Stimulated activated CD4-positive, alpha-beta T cell treated with anti-CD3 and anti-CD28 coated beads, Interleukin-15, amount 100 ng/mL, for 24 hours (primary cell): ENCODE measurements around the gene RTN4R.

Experiments
- DNase-seq: peaks from one replicate; pipeline ENCODE4 v3.0.0-alpha.2; 2020

The RTN4R gene

GRCh38 chr22:20256551-20257211, 11.4 kb downstream of the RTN4R start:
- no peak for DNase-seq

DNA sequence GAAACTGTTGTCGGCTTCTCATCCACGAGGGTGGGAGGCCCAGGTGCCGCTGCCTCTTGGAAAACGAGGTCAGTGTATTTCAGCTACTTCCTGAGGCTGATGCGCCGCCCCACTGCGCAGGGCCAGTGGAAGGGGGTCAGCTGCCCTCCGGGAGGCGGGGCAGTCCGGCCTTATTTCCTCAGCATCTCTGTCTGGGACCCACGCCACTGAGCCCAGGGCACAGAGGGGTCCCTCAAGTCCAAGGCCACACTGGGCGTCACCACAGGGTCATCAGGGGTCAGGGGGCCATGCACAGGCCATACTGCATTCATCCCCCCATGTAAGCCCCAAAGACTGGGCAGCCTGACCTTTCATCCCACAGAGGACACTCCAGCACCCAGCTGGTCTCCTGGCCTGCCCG, 12.1 kb downstream of the RTN4R start:
- no peak for DNase-seq

GRCh38 chr22:20254975-20255946, 12.9 kb downstream of the RTN4R start:
- DNase-seq: no peak

- no peak for DNase-seq
Observed at GRCh38 chr22:20253161-20253560, 15.0 kb downstream of the RTN4R start.

- no peak for DNase-seq
Observed at GRCh38 chr22:20251981-20252380, 16.1 kb downstream of the RTN4R start.

DNA sequence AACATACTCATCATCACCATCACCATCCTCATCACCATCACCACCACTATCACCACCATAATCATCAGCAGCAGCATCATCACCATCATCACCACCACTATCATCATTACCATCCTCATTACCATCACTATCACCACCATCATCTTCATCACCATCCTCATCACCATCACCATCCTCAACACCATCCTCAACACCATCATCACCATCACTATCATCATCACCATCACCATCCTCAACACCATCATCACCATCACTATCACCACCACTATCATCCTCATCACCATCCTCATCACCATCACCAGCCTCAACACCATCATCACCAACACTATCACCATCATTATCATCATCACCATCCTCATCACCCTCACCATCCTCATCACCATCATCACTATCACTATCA, 16.6 kb downstream of the RTN4R start:
- no peak for DNase-seq

GRCh38 chr22:20249797-20250354, 18.2 kb downstream of the RTN4R start:
- no peak for DNase-seq

GRCh38 chr22:20248461-20248978, 19.6 kb downstream of the RTN4R start:
- no peak for DNase-seq

GRCh38 chr22:20247608-20248171, 20.4 kb downstream of the RTN4R start:
- no peak for DNase-seq

GRCh38 chr22:20247010-20247505, 21.1 kb downstream of the RTN4R start:
- no peak for DNase-seq

GRCh38 chr22:20246368-20247009, 21.6 kb downstream of the RTN4R start:
- DNase-seq: no peak

DNA sequence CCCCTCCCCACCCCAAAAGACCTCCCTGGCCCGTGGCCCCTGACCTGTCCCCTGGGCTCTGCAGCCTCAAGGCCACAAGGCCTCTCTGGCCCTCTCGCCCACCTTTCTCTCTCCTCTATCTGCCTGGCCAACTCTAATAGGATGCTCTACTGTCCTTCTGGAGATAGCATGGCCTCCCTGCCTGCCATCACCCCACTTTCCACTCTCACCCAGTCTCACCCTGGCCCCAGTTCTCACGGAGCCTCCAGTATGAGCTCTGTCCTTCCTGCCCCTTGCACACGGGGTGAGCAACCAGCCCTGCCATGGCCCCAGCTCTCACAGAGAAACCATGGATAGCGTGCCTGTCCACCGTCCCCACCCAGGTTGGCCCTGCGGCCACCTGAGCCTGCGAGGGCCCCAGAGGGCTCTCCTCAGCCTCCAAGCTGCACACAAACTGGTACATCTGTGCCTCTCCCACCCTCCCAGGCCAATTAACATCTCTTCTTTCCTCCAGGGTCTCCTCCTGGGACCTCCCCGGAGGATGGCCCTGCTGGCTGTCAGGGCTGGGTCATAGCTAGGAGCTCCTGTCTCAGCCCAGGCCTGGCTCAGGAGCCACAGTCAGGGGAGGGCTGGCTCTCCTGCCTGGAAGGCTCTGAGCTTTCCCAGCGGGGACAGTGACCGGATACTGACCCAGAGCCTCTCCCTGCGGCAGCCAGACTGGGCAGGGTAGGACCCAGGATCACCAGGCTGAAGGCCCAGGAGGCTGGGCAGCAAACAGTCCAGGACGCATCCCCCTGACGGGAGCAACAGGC, 22.3 kb downstream of the RTN4R start:
- DNase-seq: no peak

- DNase-seq: peak; percentile 42
Observed at GRCh38 chr22:20244691-20245576, 23.2 kb downstream of the RTN4R start.

DNA sequence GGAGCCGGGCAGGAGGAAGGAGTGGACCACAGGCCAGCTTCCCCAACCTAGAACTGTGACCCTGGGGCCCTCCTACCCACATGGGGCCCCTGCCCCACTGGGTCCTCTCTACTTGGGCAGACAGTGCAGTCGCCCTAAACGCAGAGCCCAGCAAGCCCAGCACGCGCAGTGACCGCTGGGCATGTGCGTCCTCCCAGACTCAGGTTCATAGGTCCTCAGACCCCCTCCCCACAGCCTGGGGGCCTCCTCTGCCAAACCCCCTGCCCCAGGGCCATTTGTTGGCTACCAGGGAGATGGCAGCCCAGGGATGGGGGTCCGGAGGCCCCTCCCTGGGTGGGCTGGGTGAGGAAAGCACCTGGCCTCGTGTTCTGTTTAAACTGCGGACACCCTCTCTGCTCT, 23.9 kb downstream of the RTN4R start:
- DNase-seq: no peak

- DNase-seq: peak; percentile 78
Observed at GRCh38 chr22:20243537-20244249, 24.4 kb downstream of the RTN4R start.

DNA sequence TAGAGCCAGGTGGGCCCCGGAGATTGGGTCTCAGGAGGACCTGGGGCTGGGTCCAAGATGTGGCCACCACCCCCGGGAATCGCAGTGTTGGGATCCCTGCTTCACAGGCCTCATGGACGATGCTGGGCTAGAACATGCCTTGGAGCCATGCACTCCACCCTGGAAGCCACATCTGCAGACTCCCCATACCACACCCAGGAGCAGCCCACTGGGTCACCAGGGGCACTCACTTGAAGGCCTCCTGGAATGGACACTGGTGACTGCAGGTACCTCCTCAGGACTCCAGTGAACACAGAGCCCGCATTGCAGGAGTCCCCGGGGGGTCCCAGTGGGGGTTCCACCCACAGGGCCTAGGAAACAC, 25.0 kb downstream of the RTN4R start:
- DNase-seq: no peak

DNA sequence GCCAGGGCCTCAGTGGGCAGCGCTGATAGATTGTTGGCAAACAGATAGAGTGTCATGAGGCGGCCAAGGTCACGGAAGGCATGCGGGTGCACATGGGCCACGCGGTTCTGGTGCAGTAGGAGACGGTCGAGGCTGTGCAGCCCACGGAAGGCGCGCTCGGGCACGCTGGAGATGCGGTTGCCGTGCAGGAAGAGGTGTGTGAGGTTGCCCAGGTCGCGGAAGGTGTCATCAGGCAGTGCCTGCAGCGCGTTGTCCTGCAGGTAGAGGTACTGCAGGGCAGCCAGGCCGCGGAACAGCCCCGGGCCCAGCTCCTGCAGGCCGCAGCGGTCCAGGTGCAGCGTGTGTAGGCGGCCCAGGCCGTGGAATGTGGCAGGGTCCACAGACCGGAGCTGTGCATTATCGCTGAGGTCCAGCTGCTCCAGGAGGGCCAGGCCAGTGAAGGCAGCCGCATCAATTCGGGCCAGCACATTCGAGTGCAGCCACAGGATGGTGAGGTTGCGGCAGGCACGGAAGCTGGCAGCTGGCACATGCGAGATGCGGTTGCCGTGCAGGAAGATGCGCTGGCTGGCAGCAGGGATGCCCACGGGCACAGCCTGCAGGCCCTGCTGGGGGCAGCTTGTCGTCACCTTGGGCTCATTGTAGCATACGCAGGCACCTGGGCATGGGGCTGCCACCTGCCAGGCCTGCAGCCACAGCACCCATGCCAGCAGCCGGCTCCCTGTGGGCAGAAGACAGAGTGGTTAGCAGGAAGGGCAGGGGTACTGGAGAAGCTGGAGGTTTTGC, 25.5 kb downstream of the RTN4R start:
- no peak for DNase-seq

DNA sequence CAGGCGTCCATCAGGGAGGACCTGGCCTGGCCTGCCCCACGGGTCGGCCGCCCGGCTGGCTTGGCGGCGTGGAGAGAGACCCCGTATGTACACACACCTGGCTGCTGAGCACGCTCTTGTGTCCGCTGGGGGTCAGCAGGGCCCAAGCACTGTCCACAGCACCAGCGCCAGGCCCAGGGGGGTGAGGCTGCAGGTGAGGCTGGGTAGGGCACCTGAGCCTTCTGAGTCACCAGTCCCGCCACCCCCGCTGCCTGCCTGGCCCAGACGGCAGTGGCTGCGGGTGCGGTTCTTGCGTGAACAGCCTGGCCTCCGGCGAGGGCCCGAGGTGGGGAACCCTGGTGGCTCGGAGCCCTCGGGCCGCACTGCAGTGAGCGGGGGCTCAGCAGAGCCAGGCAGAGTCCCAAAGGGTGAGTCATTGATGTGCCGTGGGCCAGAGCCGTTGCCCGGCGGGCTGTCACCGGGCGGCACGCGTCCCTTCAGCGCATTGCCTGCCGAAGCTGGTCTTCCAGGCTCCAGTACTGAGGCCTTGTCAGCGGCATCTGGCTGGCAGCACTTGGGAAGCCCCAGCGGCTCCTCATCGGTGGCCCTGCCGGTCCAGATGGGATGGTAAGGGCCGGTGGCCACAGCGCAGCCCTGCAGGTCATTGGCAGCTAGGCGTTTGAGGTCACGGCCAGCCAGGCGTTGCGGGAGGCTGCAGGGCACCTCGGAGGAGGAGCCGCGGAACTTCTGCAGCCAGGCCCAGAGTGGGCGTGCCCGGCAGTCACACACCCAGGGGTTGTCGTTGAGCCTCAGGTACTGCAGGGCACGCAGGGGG, 26.3 kb downstream of the RTN4R start:
- DNase-seq: no peak
